CD4-positive, alpha-beta memory T cell (primary cell): Measurements from ENCODE around the gene MCF2L. TPM values are rescaled to one million over a fixed set of nuclear protein-coding genes. Genes with fewer than 3 reads are reported as not detected.

Source experiments
- CTCF ChIA-PET: fragments of 350-600 bp; sonication (Branson Sonifier 250); formaldehyde crosslinking; loops from one replicate; lab custom pipeline; 2021; ENCODE audit warnings: inconsistent platforms; ENCODE audit not compliant: partially characterized antibody; lab: Charles Lee
- POLR2A ChIA-PET: fragments of 350-600 bp; sonication (Branson Sonifier 250); formaldehyde crosslinking; loops from one replicate; lab custom pipeline; 2021; ENCODE audit not compliant: partially characterized antibody; lab: Charles Lee
- DNase-seq, 5 donors: peaks; one replicate each; pipeline versions ENCODE4 v3.0.0 to v3.0.0-alpha.2; 2020 to 2022; ENCODE audit warnings: mixed read lengths in 1 of 5
- H3K27ac ChIP-seq: one replicate; pipeline ENCODE4 v1.7.0; 2013; ENCODE audit warnings: low read depth, low read length
- H3K27me3 ChIP-seq: 2 replicates; pipeline ENCODE4 v1.7.0; 2013; ENCODE audit warnings: mild to moderate bottlenecking, low read length, moderate library complexity; ENCODE audit not compliant: insufficient read depth
- H3K36me3 ChIP-seq: 2 replicates; pipeline ENCODE4 v1.7.0; 2013; ENCODE audit warnings: mild to moderate bottlenecking, low read length, moderate library complexity; ENCODE audit not compliant: insufficient read depth
- H3K4me1 ChIP-seq: 2 replicates; pipeline ENCODE4 v1.7.0; 2013; ENCODE audit warnings: mild to moderate bottlenecking, low read length, moderate library complexity; ENCODE audit not compliant: insufficient read depth
- H3K4me3 ChIP-seq, 2 donors: one replicate each; pipeline ENCODE4 v1.7.0; 2013; ENCODE audit warnings: low read length in 2 of 2, mild to moderate bottlenecking in 1 of 2
- H3K9me3 ChIP-seq, 2 donors: one replicate each; pipeline ENCODE4 v1.7.0; 2013; ENCODE audit warnings: low read length in 2 of 2, control low read depth in 1 of 2; ENCODE audit not compliant: control insufficient read depth in 1 of 2
- H3K27ac Mint-ChIP-seq, 7 donors: one replicate each; pipeline ENCODE4 v1.8.0; 2020 to 2021; ENCODE audit warnings: mixed read lengths in 7 of 7, mild to moderate bottlenecking in 6 of 7, inconsistent platforms in 3 of 7, moderate library complexity in 3 of 7
- H3K27me3 Mint-ChIP-seq, 2 donors: one replicate each; pipeline ENCODE4 v1.8.0; 2020 to 2021; ENCODE audit warnings: mixed read lengths in 2 of 2
- H3K36me3 Mint-ChIP-seq, 2 donors: one replicate each; pipeline ENCODE4 v1.8.0; 2020 to 2021; ENCODE audit warnings: mixed read lengths in 2 of 2, inconsistent platforms in 1 of 2, mild to moderate bottlenecking in 1 of 2
- H3K4me1 Mint-ChIP-seq, 4 donors: one replicate each; pipeline ENCODE4 v1.8.0; 2020 to 2021; ENCODE audit warnings: mixed read lengths in 4 of 4, mild to moderate bottlenecking in 1 of 4
- H3K4me3 Mint-ChIP-seq, 8 donors: one replicate each; pipeline ENCODE4 v1.8.0; 2020 to 2021; ENCODE audit warnings: mixed read lengths in 8 of 8, mild to moderate bottlenecking in 7 of 8, moderate library complexity in 6 of 8, inconsistent platforms in 3 of 8
- H3K9me3 Mint-ChIP-seq, 8 donors: one replicate each; pipeline ENCODE4 v1.8.0; 2020 to 2021; ENCODE audit warnings: mixed read lengths in 8 of 8, mild to moderate bottlenecking in 5 of 8, inconsistent platforms in 3 of 8, moderate library complexity in 1 of 8
- intact Hi-C: fragments of 100-400 bp; cut with micrococcal nuclease; formaldehyde crosslinking; loops from one replicate; pipeline ENCODE4 v1.15.1; 2023
- polyA plus RNA-seq, 2 donors: library from polyadenylated mRNA; unstranded; fragments of 300-500 nt; fragmentation: Illumina TruSeq; gene quantifications; one replicate each; pipeline ENCODE4 v1.2.3, GENCODE V29; 2021
- total RNA-seq, 2 experiments: library from RNA; stranded (reverse); gene quantifications; one replicate each; pipeline ENCODE4 v1.2.3, GENCODE V29; 2021

Gene MCF2L
- total and polyA plus RNA-seq, 4 experiments from 2014 or later: 0.15 to 18.9 (median 10.4) TPM

- POLR2A ChIA-PET: no interaction called here
- H3K4me3 Mint-ChIP-seq: no peak overlapping the region
- Histone ChIP-seq H3K9me3 (no peaks in the 10 kb centered on the region), H3K4me1 (peaks cover 18% of the 10 kb centered on the region), H3K27ac (no peak overlapping the region), H3K27me3 (no peaks in the 10 kb centered on the region), H3K4me3 (no peak overlapping the region), H3K36me3 (no peaks in the 10 kb centered on the region)
- intact Hi-C loops: no loop called here
- H3K27me3 Mint-ChIP-seq: no peaks in the 10 kb centered on the region
- CTCF ChIA-PET: no interaction called here
- H3K9me3 Mint-ChIP-seq: no peaks in the 10 kb centered on the region
- DNase-seq: no peak
- peaks cover 5 to 7% of the 10 kb centered on the region in 2 donors for H3K36me3 Mint-ChIP-seq
- H3K4me1 Mint-ChIP-seq: peaks cover 19 to 38% (median 24%) of the 10 kb centered on the region in 4 donors
- H3K27ac Mint-ChIP-seq: no peak overlapping the region
Measured at GRCh38 chr13:112972258-112972657, 3.2 kb downstream of the MCF2L start.

- Histone ChIP-seq H3K4me3 (no peak overlapping the region), H3K4me1 (peaks cover 15% of the 10 kb centered on the region), H3K27ac (no peak overlapping the region), H3K36me3 (no peaks in the 10 kb centered on the region), H3K9me3 (no peaks in the 10 kb centered on the region), H3K27me3 (no peaks in the 10 kb centered on the region)
- Mint-ChIP-seq H3K9me3 (no peaks in the 10 kb centered on the region), H3K27me3 (no peaks in the 10 kb centered on the region), H3K4me1 (peaks cover 19 to 33% (median 20%) of the 10 kb centered on the region in 4 donors), H3K4me3 (no peak overlapping the region), H3K27ac (no peak overlapping the region), H3K36me3 (peaks cover 5 to 7% of the 10 kb centered on the region in 2 donors)
- ChIA-PET POLR2A (no interaction called here), CTCF (no interaction called here)
- DNase-seq: no peak
- intact Hi-C loops: no loop called here
Measured at GRCh38 chr13:112972867-112973576, 4.0 kb downstream of the MCF2L start.

DNA sequence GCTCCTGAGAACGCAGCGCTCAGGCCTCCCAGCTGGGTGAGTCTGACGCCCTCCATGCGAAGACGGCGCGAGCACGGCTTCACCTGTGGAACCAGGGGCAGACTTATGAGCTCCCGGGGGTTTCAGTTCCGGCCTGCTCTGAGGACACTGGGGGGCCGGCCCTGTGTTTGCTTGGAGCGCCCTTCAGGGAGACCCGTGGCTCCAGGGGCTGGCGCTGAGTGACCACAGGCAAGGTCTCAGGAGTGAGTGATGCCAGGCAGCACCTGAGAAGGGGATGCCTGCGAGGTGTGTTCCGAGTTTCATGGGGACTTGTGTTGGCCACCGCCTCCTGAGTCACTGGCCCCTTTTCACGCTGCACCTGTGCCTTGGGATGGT, 4.5 kb downstream of the MCF2L start:
- Histone ChIP-seq H3K9me3 (no peaks in the 10 kb centered on the region), H3K36me3 (no peaks in the 10 kb centered on the region), H3K4me3 (no peak overlapping the region), H3K27me3 (no peaks in the 10 kb centered on the region), H3K27ac (no peak overlapping the region), H3K4me1 (peaks cover 11% of the 10 kb centered on the region)
- POLR2A ChIA-PET: no interaction called here
- CTCF ChIA-PET: no interaction called here
- DNase-seq: no peak
- Mint-ChIP-seq H3K36me3 (peaks cover 5 to 7% of the 10 kb centered on the region in 2 donors), H3K27me3 (no peaks in the 10 kb centered on the region), H3K4me1 (peaks cover 16 to 31% (median 18%) of the 10 kb centered on the region in 4 donors), H3K4me3 (no peak overlapping the region), H3K27ac (no peak overlapping the region), H3K9me3 (no peaks in the 10 kb centered on the region)
- intact Hi-C loops: no loop called here

DNA sequence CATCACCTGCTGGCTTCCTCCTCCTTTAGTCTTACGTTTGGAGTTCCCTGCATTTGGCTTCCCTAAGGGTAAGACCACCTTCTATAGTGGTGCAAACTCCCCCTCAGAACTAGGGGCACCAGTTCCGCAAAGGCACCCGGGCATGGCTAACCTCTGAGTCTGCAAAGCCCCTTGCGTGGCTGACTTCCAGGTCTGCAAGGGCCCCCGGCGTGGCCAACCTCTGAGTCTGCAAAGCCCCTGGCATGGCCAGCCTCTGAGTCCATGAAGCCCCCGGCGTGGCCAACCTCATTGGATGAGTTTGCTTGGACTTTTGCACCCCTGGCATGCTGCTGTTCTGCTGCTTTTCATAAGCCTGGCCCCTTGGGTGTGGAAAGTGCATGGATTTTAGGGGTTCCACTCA, 5.1 kb downstream of the MCF2L start:
- Mint-ChIP-seq H3K27ac (no peak overlapping the region), H3K36me3 (peaks cover 5 to 7% of the 10 kb centered on the region in 2 donors), H3K27me3 (no peaks in the 10 kb centered on the region), H3K4me3 (peak overlapping the region in 2 of 8 donors; percentile 17 to 68), H3K4me1 (peaks cover 15 to 30% (median 18%) of the 10 kb centered on the region in 4 donors), H3K9me3 (no peaks in the 10 kb centered on the region)
- ChIA-PET CTCF (no interaction called here), POLR2A (no interaction called here)
- Histone ChIP-seq H3K27ac (no peak overlapping the region), H3K4me3 (no peak overlapping the region), H3K9me3 (no peaks in the 10 kb centered on the region), H3K36me3 (no peaks in the 10 kb centered on the region), H3K4me1 (peaks cover 11% of the 10 kb centered on the region), H3K27me3 (no peaks in the 10 kb centered on the region)
- intact Hi-C loops: no loop called here
- DNase-seq: no peak

GRCh38 chr13:112974671-112975070, 5.7 kb downstream of the MCF2L start:
- no peak for DNase-seq
- H3K9me3 Mint-ChIP-seq: no peaks in the 10 kb centered on the region
- no peaks in the 10 kb centered on the region for H3K27me3 Mint-ChIP-seq
- POLR2A ChIA-PET: no interaction called here
- Histone ChIP-seq H3K36me3 (no peaks in the 10 kb centered on the region), H3K27me3 (no peaks in the 10 kb centered on the region), H3K4me1 (peaks cover 6% of the 10 kb centered on the region), H3K9me3 (no peaks in the 10 kb centered on the region), H3K4me3 (no peak overlapping the region), H3K27ac (no peak overlapping the region)
- intact Hi-C loops: no loop called here
- H3K4me1 Mint-ChIP-seq: peaks cover 9 to 25% (median 12%) of the 10 kb centered on the region in 4 donors
- H3K27ac Mint-ChIP-seq: no peak overlapping the region
- peaks cover 4 to 5% of the 10 kb centered on the region in 2 donors for H3K36me3 Mint-ChIP-seq
- H3K4me3 Mint-ChIP-seq: no peak overlapping the region
- CTCF ChIA-PET: no interaction called here

DNA sequence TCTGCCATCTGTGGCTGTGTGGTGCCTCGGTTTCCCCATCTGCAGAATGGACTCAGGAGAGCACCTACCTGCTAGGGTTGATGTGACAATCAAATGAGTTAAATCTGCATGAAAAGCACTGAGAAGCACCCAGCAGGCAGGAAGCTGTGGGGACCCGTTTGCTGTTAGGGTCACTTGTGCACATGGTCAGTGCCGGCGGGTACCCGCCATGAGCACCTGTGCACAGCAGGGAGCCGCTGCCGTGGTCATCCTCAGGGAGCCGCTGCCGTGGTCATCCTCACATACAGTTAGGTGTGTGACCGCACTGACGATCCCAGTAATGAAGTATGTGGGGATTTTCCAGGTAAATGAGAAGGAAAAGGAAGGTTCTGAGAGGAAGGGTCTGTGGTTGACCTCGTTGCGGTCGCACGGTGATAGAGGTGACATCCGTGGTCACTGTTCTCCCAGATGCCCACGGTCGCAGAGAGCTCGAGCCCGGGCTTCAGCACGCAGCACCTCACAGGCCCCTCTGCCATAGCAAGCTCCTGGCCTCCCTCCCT, 6.5 kb downstream of the MCF2L start:
- Histone ChIP-seq H3K36me3 (no peaks in the 10 kb centered on the region), H3K9me3 (no peaks in the 10 kb centered on the region), H3K27ac (no peak overlapping the region), H3K4me3 (no peak overlapping the region), H3K4me1 (no peaks in the 10 kb centered on the region), H3K27me3 (no peaks in the 10 kb centered on the region)
- H3K27ac Mint-ChIP-seq: no peak overlapping the region
- POLR2A ChIA-PET: no interaction called here
- DNase-seq: no peak
- H3K27me3 Mint-ChIP-seq: no peaks in the 10 kb centered on the region
- H3K4me1 Mint-ChIP-seq: peaks cover 1 to 17% (median 5%) of the 10 kb centered on the region in 4 donors
- peak overlapping the region in 1 of 8 donors; percentile 23 for H3K4me3 Mint-ChIP-seq
- intact Hi-C loops: no loop called here
- CTCF ChIA-PET: no interaction called here
- H3K36me3 Mint-ChIP-seq: peaks cover 4 to 5% of the 10 kb centered on the region in 2 donors
- no peaks in the 10 kb centered on the region for H3K9me3 Mint-ChIP-seq

- ChIA-PET CTCF (no interaction called here), POLR2A (no interaction called here)
- Mint-ChIP-seq H3K4me1 (peaks cover 0 to 7% (median 4%) of the 10 kb centered on the region in 4 donors), H3K27me3 (no peaks in the 10 kb centered on the region), H3K36me3 (peaks cover 4 to 5% of the 10 kb centered on the region in 2 donors), H3K4me3 (no peak overlapping the region), H3K27ac (no peak overlapping the region), H3K9me3 (no peaks in the 10 kb centered on the region)
- DNase-seq: no peak
- H3K4me3 ChIP-seq: no peak overlapping the region
- no peaks in the 10 kb centered on the region for H3K9me3 ChIP-seq
- H3K27me3 ChIP-seq: no peaks in the 10 kb centered on the region
- H3K36me3 ChIP-seq: no peaks in the 10 kb centered on the region
- intact Hi-C loops: no loop called here
- no peak overlapping the region for H3K27ac ChIP-seq
- no peaks in the 10 kb centered on the region for H3K4me1 ChIP-seq
Measured at GRCh38 chr13:112976526-112976925, 7.5 kb downstream of the MCF2L start.
